ENCODE results near the gene MSL1. TPM values are rescaled to one million over a fixed set of nuclear protein-coding genes. Genes with fewer than 3 reads are reported as not detected.

The MSL1 gene
- total and polyA plus RNA-seq, 8 donors = 84.1 to 203 (median 184) TPM

GRCh38 chr17:40087903-40088718 is 33.7 kb upstream of the MSL1 start:
- DNase-seq (no peak), ATAC-seq (no peak)
- H3K4me3 ChIP-seq = no peak overlapping the region
- peaks cover 0 to 16% of the 10 kb centered on the region in 2 donors for H3K4me1 ChIP-seq
- no peak overlapping the region for H3K27ac ChIP-seq
- no peaks in the 10 kb centered on the region for H3K9me3 ChIP-seq
- no peak for TF ChIP-seq CTCF (IDR thresholded peaks at IDR 0.05)
- peaks cover 3 to 74% of the 10 kb centered on the region in 2 donors for H3K36me3 ChIP-seq
- H3K27me3 ChIP-seq = no peaks in the 10 kb centered on the region
- intact Hi-C loops (cut with DNase I) = no loop called here

GRCh38 chr17:40089077-40089895 is 32.5 kb upstream of the MSL1 start:
- no peak for DNase-seq
- peaks cover 0 to 27% of the 10 kb centered on the region in 2 donors for H3K4me1 ChIP-seq
- H3K9me3 ChIP-seq = no peaks in the 10 kb centered on the region
- TF ChIP-seq CTCF (IDR thresholded peaks at IDR 0.05) = no peak
- ATAC-seq = no peak
- no peak overlapping the region for H3K4me3 ChIP-seq
- H3K36me3 ChIP-seq = peaks cover 3 to 75% of the 10 kb centered on the region in 2 donors
- intact Hi-C loops (cut with DNase I) = no loop called here
- no peak overlapping the region for H3K27ac ChIP-seq
- H3K27me3 ChIP-seq = no peaks in the 10 kb centered on the region

GRCh38 chr17:40090237-40091119 is 31.3 kb upstream of the MSL1 start:
- peaks cover 3 to 75% of the 10 kb centered on the region in 2 donors for H3K36me3 ChIP-seq
- ATAC-seq = no peak
- DNase-seq = no peak
- intact Hi-C loops (cut with DNase I) = no loop called here
- H3K27me3 ChIP-seq = no peaks in the 10 kb centered on the region
- no peak overlapping the region for H3K27ac ChIP-seq
- no peak for TF ChIP-seq CTCF (IDR thresholded peaks at IDR 0.05)
- no peaks in the 10 kb centered on the region for H3K9me3 ChIP-seq
- no peak overlapping the region for H3K4me3 ChIP-seq
- peaks cover 0 to 39% of the 10 kb centered on the region in 2 donors for H3K4me1 ChIP-seq

GRCh38 chr17:40091691-40092397 is 29.9 kb upstream of the MSL1 start:
- intact Hi-C loops (cut with DNase I) = no loop called here
- no peak overlapping the region for H3K27ac ChIP-seq
- peak; percentile 24 for ATAC-seq

More at GRCh38 chr17:40091691-40092397, 29.9 kb upstream of the MSL1 start:
- Histone ChIP-seq H3K4me3 (no peak overlapping the region), H3K27me3 (no peaks in the 10 kb centered on the region), H3K36me3 (peaks cover 3 to 72% of the 10 kb centered on the region in 2 donors), H3K4me1 (peaks cover 7 to 49% of the 10 kb centered on the region in 2 donors), H3K9me3 (no peaks in the 10 kb centered on the region)
- DNase-seq = no peak
- TF ChIP-seq CTCF (IDR thresholded peaks at IDR 0.05) = no peak
